HUES6 (cell line): ENCODE data around the gene ZNF804B.

Source experiments
- H3K27ac ChIP-seq: 2 replicates; pipeline ENCODE4 v1.7.0; 2013; ENCODE audit warnings: low read depth, mild to moderate bottlenecking, low read length, inconsistent platforms
- H3K27me3 ChIP-seq: 2 replicates; pipeline ENCODE4 v1.6.1; 2013; ENCODE audit warnings: low read length; ENCODE audit not compliant: control insufficient read depth, insufficient read depth
- H3K36me3 ChIP-seq: 2 replicates; pipeline ENCODE4 v1.6.1; 2013; ENCODE audit warnings: low read length; ENCODE audit not compliant: control insufficient read depth, insufficient read depth
- H3K4me1 ChIP-seq: 2 replicates; pipeline ENCODE4 v1.6.1; 2013; ENCODE audit warnings: low read length; ENCODE audit not compliant: control insufficient read depth, insufficient read depth
- H3K4me3 ChIP-seq: 2 replicates; pipeline ENCODE4 v1.5.1; 2013; ENCODE audit warnings: low read depth, low read length
- H3K9ac ChIP-seq: one replicate; pipeline ENCODE4 v1.6.1; 2013; ENCODE audit warnings: mild to moderate bottlenecking, low read length
- H3K9me3 ChIP-seq: 2 replicates; pipeline ENCODE4 v1.6.1; 2013; ENCODE audit warnings: low read depth, low read length; ENCODE audit not compliant: control insufficient read depth, insufficient read depth

ZNF804B gene

DNA sequence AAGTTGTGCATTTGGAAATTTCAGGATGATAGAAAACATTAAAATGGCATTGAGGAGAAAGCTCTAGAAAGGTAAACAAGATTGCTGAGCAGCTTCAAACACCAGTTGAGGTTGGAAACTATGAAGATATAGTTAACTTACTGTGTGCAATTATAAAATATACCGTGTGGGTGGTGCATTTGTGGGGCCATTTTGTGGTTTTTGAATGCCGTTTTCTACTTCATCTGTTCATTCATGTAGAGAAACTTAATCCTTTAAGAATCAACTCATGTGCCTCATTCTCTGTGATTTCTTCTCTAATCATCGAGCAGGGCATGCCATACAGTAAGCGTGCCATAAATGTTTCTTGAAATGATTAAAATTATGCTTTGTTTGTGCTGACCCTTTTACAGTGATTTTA is 268.8 kb downstream of the ZNF804B start:
- Histone ChIP-seq H3K9me3 (no peaks in the 10 kb centered on the region), H3K4me1 (no peaks in the 10 kb centered on the region), H3K9ac (no peak overlapping the region), H3K36me3 (no peaks in the 10 kb centered on the region), H3K27me3 (no peaks in the 10 kb centered on the region), H3K27ac (no peak overlapping the region), H3K4me3 (no peak overlapping the region)

- H3K9me3 ChIP-seq = no peaks in the 10 kb centered on the region
- H3K9ac ChIP-seq = no peak overlapping the region
- no peak overlapping the region for H3K4me3 ChIP-seq
- H3K27me3 ChIP-seq = no peaks in the 10 kb centered on the region
- no peaks in the 10 kb centered on the region for H3K4me1 ChIP-seq
- no peak overlapping the region for H3K27ac ChIP-seq
- H3K36me3 ChIP-seq = no peaks in the 10 kb centered on the region
Measured at GRCh38 chr7:89029864-89030263, 270.4 kb downstream of the ZNF804B start.

DNA sequence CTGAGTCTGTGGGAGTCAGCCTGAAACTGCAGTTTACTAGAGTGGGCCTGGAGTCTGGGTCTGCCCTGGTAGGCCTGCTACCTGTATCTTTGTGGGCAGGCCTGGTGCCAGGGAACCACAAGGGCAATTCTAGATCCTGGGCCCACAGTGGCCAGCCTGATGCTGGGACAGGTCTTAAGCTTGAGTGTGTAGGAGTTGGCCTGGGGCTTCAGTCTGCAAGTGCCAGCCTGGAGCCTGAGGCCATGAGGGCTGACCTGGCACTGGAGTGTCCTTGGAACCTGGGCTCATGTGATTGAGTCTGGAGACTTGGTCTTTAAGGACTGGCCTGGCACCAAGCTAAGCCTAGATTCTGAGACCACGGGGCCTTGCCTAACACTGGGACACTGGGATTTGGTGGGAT is 281.7 kb downstream of the ZNF804B start:
- no peak overlapping the region for H3K9ac ChIP-seq
- no peak overlapping the region for H3K4me3 ChIP-seq
- no peak overlapping the region for H3K27ac ChIP-seq
- H3K36me3 ChIP-seq = no peaks in the 10 kb centered on the region
- peaks cover 13% of the 10 kb centered on the region for H3K9me3 ChIP-seq
- no peaks in the 10 kb centered on the region for H3K4me1 ChIP-seq
- H3K27me3 ChIP-seq = no peaks in the 10 kb centered on the region

GRCh38 chr7:89042940-89043339 is 283.4 kb downstream of the ZNF804B start:
- Histone ChIP-seq H3K27ac (no peak overlapping the region), H3K9ac (no peak overlapping the region), H3K36me3 (no peaks in the 10 kb centered on the region), H3K27me3 (no peaks in the 10 kb centered on the region), H3K9me3 (peaks cover 13% of the 10 kb centered on the region), H3K4me3 (no peak overlapping the region), H3K4me1 (no peaks in the 10 kb centered on the region)

DNA sequence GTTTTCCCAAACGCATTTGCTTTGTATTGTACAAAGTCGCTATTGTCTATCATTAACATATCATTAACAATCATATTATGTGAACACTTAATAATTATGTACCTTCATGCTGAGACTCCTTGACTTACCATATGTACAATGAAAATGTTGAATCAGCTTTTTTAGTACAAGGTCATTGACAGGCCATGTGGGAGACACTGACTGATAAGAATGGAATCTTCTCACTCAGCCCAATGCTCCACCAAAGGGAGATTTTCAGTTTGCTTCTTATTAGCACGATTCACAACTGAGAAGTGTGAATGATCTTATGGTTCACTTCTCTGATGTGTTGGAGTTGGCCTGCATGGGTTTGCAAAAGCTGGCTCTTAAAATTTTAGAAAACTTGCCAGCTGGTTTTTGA is 289.5 kb downstream of the ZNF804B start:
- peaks cover 13% of the 10 kb centered on the region for H3K9me3 ChIP-seq
- no peaks in the 10 kb centered on the region for H3K4me1 ChIP-seq
- no peaks in the 10 kb centered on the region for H3K27me3 ChIP-seq
- no peaks in the 10 kb centered on the region for H3K36me3 ChIP-seq
- no peak overlapping the region for H3K9ac ChIP-seq
- H3K27ac ChIP-seq = no peak overlapping the region
- no peak overlapping the region for H3K4me3 ChIP-seq

DNA sequence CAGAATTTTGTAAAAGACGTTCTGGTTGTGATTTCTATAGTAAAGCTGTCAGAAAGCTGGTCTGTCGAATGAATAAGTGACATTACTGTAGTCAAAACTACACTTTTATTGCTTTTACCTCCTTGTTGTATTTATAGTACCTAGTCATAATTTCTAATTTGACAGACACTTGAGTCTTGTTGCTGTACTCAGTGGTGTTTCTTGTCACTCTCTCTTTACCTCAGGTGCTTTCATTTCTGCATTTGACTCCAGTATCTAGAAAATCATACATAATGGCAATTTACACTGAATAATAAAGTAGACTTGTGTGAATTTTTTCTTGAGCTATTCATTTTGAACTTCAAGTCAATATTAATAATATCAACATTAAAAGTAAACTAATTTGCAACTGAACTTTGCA is 293.6 kb downstream of the ZNF804B start:
- Histone ChIP-seq H3K27me3 (no peaks in the 10 kb centered on the region), H3K9me3 (no peaks in the 10 kb centered on the region), H3K9ac (no peak overlapping the region), H3K27ac (no peak overlapping the region), H3K4me3 (no peak overlapping the region), H3K36me3 (no peaks in the 10 kb centered on the region), H3K4me1 (no peaks in the 10 kb centered on the region)

DNA sequence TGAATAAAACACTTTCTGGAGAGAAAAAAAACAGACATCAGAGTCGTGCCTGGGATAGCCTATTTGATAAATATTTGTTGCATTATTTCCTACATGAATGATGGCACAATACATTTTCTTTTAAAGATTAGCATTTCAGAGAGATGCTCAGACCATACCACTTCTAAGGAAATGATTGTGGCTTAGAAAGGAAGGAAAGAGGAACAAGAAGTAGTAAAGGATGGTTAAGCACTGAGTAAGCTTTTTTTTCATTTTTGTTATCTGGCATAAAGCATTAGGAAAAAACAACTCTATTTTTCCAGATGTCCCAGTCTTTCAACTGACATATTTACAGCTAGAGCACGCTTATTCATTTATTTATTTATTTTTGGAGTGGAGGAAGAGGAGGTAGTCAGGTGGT is 294.9 kb downstream of the ZNF804B start:
- Histone ChIP-seq H3K4me1 (no peaks in the 10 kb centered on the region), H3K27me3 (no peaks in the 10 kb centered on the region), H3K9ac (no peak overlapping the region), H3K27ac (no peak overlapping the region), H3K4me3 (no peak overlapping the region), H3K36me3 (no peaks in the 10 kb centered on the region), H3K9me3 (no peaks in the 10 kb centered on the region)

- Histone ChIP-seq H3K27ac (no peak overlapping the region), H3K4me1 (no peaks in the 10 kb centered on the region), H3K27me3 (no peaks in the 10 kb centered on the region), H3K9me3 (no peaks in the 10 kb centered on the region), H3K4me3 (no peak overlapping the region), H3K36me3 (no peaks in the 10 kb centered on the region), H3K9ac (no peak overlapping the region)
Measured at GRCh38 chr7:89060234-89060633, 300.7 kb downstream of the ZNF804B start.

GRCh38 chr7:89064831-89065230 is 305.3 kb downstream of the ZNF804B start:
- Histone ChIP-seq H3K36me3 (no peaks in the 10 kb centered on the region), H3K27me3 (no peaks in the 10 kb centered on the region), H3K4me1 (no peaks in the 10 kb centered on the region), H3K9ac (no peak overlapping the region), H3K27ac (no peak overlapping the region), H3K9me3 (no peaks in the 10 kb centered on the region), H3K4me3 (no peak overlapping the region)

DNA sequence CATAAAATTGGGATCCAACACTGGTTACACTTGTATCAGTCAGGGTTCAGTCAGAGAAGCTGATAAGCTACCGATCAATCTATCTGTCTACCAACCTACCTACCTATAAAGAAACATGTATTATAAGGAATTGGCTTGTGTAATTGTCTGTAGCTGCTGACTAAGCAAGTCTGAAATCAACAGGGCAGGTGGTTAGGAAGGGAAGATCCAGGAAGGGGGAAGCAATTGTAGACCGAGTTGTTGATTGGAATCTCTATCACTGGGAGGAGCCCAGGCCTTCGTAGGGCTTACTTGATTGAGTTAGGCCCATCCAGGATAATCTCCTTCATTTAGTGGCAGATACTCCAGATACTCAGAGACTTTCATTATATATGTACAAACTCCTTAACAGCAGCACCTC is 307.5 kb downstream of the ZNF804B start:
- H3K27ac ChIP-seq = no peak overlapping the region
- no peaks in the 10 kb centered on the region for H3K27me3 ChIP-seq
- no peak overlapping the region for H3K9ac ChIP-seq
- H3K4me1 ChIP-seq = no peaks in the 10 kb centered on the region
- no peaks in the 10 kb centered on the region for H3K9me3 ChIP-seq
- H3K4me3 ChIP-seq = no peak overlapping the region
- no peaks in the 10 kb centered on the region for H3K36me3 ChIP-seq

GRCh38 chr7:89072081-89072480 is 312.6 kb downstream of the ZNF804B start:
- Histone ChIP-seq H3K27me3 (no peaks in the 10 kb centered on the region), H3K27ac (no peak overlapping the region), H3K4me1 (no peaks in the 10 kb centered on the region), H3K9ac (no peak overlapping the region), H3K36me3 (no peaks in the 10 kb centered on the region), H3K4me3 (no peak overlapping the region), H3K9me3 (peaks cover 11% of the 10 kb centered on the region)

GRCh38 chr7:89073776-89074175 is 314.3 kb downstream of the ZNF804B start:
- no peak overlapping the region for H3K4me3 ChIP-seq
- no peaks in the 10 kb centered on the region for H3K36me3 ChIP-seq
- H3K4me1 ChIP-seq = no peaks in the 10 kb centered on the region
- H3K9ac ChIP-seq = no peak overlapping the region
- H3K27ac ChIP-seq = no peak overlapping the region
- H3K9me3 ChIP-seq = peaks cover 11% of the 10 kb centered on the region
- H3K27me3 ChIP-seq = no peaks in the 10 kb centered on the region
